Activated T-helper 1 cell treated with anti-CD3 and anti-CD28 coated beads, Interleukin-12 subunit alpha, Interleukin-12 subunit beta, Interleukin-2, Interleukin-4 antibody, amounts not matched to agents 30 ng/mL and 10 ng/mL and 1 ng/mL, durations not matched to agents 14 hours and 24 hours and 36 hours (primary cell): ENCODE data around the gene CSTPP1. TPM values are rescaled to one million over a fixed set of nuclear protein-coding genes. Genes with fewer than 3 reads are reported as not detected.
A peak's percentile ranks its signal among the peaks of the same experiment; 100 is the strongest.

Experiments
- DNase-seq: peaks from one replicate; pipeline ENCODE4 v3.0.0; 2021; ENCODE audit warnings: low spot score
- H3K27ac Mint-ChIP-seq: one replicate; pipeline ENCODE4 v1.8.0; 2021; ENCODE audit warnings: mild to moderate bottlenecking, mixed read lengths
- H3K27me3 Mint-ChIP-seq: one replicate; pipeline ENCODE4 v1.8.0; 2022; ENCODE audit warnings: mild to moderate bottlenecking, moderate library complexity, mixed read lengths; ENCODE audit not compliant: insufficient read depth
- H3K36me3 Mint-ChIP-seq: one replicate; pipeline ENCODE4 v1.8.0; 2021; ENCODE audit warnings: low read depth, mixed read lengths
- H3K4me1 Mint-ChIP-seq: one replicate; pipeline ENCODE4 v1.8.0; 2021; ENCODE audit warnings: low read depth, mixed read lengths
- H3K4me3 Mint-ChIP-seq: one replicate; pipeline ENCODE4 v1.8.0; 2021; ENCODE audit warnings: mild to moderate bottlenecking, moderate library complexity, mixed read lengths
- H3K9me3 Mint-ChIP-seq: one replicate; pipeline ENCODE4 v1.8.0; 2021; ENCODE audit warnings: mixed read lengths
- intact Hi-C: fragments of 100-400 bp; cut with micrococcal nuclease; formaldehyde crosslinking; loops from one replicate; pipeline ENCODE4 v1.15.1; 2024
- total RNA-seq: library from RNA; stranded (reverse); gene quantifications from 2 replicates; pipeline ENCODE4 v1.2.3, GENCODE V29; 2022

CSTPP1 gene
- total RNA-seq, 1 donor from 2014 or later = 16.7 TPM

GRCh38 chr11:47152953-47153950, 216.7 kb downstream of the CSTPP1 start:
- Mint-ChIP-seq H3K4me3 (no peak overlapping the region), H3K9me3 (no peaks in the 10 kb centered on the region), H3K27me3 (peaks cover 3% of the 10 kb centered on the region), H3K36me3 (peaks cover 4% of the 10 kb centered on the region), H3K4me1 (peaks cover 24% of the 10 kb centered on the region), H3K27ac (no peak overlapping the region)
- peak; percentile 32 for DNase-seq
- intact Hi-C loops = loop anchor here (1.0 kb wide), 2 partner anchors 233 to 264 kb away; no protein-coding TSS in a partner anchor

- peaks cover 4% of the 10 kb centered on the region for H3K36me3 Mint-ChIP-seq
Measured at GRCh38 chr11:47154616-47155570, 218.3 kb downstream of the CSTPP1 start.

GRCh38 chr11:47155879-47156278, 219.3 kb downstream of the CSTPP1 start:
- Mint-ChIP-seq H3K9me3 (no peaks in the 10 kb centered on the region), H3K27ac (no peak overlapping the region), H3K36me3 (peaks cover 4% of the 10 kb centered on the region), H3K4me1 (peaks cover 24% of the 10 kb centered on the region), H3K27me3 (no peaks in the 10 kb centered on the region), H3K4me3 (no peak overlapping the region)
- no peak for DNase-seq
- intact Hi-C loops = no loop called here

More at GRCh38 chr11:47154616-47155570, 218.3 kb downstream of the CSTPP1 start:
- H3K4me1 Mint-ChIP-seq = peaks cover 24% of the 10 kb centered on the region
- DNase-seq = no peak
- intact Hi-C loops = no loop called here
- no peaks in the 10 kb centered on the region for H3K9me3 Mint-ChIP-seq
- peak overlapping the region; percentile 46 for H3K27ac Mint-ChIP-seq
- H3K4me3 Mint-ChIP-seq = peak overlapping the region; percentile 20
- H3K27me3 Mint-ChIP-seq = peaks cover 3% of the 10 kb centered on the region

DNA sequence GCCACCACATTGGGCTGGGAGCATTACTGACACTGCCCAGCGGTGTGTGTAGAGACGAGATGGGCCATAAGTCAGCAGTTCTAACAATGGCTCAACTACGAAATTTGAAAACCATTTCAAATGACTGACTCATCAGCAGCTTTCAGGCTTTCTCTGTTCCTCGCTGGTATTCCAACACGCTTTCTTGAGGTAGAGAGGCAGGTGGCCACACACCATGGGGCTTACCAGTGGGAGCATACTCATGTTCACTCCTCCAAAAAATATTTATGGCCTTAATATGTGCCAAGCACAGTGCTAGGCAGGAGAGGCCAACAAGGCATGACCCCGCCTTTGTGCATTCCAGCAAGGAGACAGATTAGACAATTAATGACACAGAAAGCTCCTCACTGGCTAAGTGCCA, 219.8 kb downstream of the CSTPP1 start:
- Mint-ChIP-seq H3K9me3 (no peaks in the 10 kb centered on the region), H3K36me3 (peaks cover 4% of the 10 kb centered on the region), H3K4me3 (no peak overlapping the region), H3K4me1 (peaks cover 24% of the 10 kb centered on the region), H3K27me3 (no peaks in the 10 kb centered on the region), H3K27ac (no peak overlapping the region)
- intact Hi-C loops = no loop called here
- DNase-seq = no peak

DNA sequence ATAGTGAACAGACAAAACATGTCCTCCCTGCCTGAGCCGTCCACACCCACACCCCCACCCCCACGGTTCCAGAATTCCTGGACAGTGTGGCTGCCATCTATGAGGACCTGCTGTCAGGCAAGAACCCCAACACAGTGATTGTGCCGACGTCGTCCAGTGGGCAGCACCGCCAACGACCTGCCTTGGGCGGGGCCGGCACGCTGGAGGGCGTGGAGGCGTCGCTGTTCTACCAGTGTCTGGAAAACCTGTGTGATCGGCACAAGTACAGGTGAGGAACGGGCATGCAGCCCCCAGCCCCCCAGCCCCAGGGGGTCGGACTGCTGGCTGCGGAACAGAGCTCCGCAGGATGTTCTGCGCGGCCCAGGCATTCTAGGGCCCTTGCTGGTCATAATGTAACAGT, 220.4 kb downstream of the CSTPP1 start:
- Mint-ChIP-seq H3K9me3 (no peaks in the 10 kb centered on the region), H3K27ac (no peak overlapping the region), H3K36me3 (peaks cover 4% of the 10 kb centered on the region), H3K4me1 (peaks cover 24% of the 10 kb centered on the region), H3K27me3 (no peaks in the 10 kb centered on the region), H3K4me3 (no peak overlapping the region)
- intact Hi-C loops = no loop called here
- DNase-seq = no peak

DNA sequence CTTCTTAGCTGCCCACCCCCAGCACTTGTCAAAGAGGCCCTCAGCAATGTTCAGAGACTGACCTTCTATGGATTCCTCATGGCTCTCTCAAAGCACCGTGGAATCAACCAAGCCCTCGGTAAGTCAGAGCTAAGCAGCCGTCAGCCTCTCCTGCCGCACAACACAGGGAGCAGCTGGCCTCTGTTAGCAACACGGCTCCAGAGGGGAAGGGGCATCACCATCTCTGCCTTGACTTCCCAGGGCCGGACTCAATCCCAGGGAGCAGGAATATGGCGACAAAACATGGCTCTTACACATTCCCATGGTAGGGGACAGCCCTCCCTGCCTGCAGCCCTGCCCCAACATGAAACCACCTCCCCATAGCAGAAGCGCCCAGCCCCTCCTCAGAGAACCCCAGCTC, 221.2 kb downstream of the CSTPP1 start:
- H3K4me3 Mint-ChIP-seq = no peak overlapping the region
- H3K27ac Mint-ChIP-seq = no peak overlapping the region
- no peaks in the 10 kb centered on the region for H3K9me3 Mint-ChIP-seq
- no peak for DNase-seq
- intact Hi-C loops = no loop called here
- H3K27me3 Mint-ChIP-seq = no peaks in the 10 kb centered on the region
- peaks cover 24% of the 10 kb centered on the region for H3K4me1 Mint-ChIP-seq
- H3K36me3 Mint-ChIP-seq = peaks cover 4% of the 10 kb centered on the region

DNA sequence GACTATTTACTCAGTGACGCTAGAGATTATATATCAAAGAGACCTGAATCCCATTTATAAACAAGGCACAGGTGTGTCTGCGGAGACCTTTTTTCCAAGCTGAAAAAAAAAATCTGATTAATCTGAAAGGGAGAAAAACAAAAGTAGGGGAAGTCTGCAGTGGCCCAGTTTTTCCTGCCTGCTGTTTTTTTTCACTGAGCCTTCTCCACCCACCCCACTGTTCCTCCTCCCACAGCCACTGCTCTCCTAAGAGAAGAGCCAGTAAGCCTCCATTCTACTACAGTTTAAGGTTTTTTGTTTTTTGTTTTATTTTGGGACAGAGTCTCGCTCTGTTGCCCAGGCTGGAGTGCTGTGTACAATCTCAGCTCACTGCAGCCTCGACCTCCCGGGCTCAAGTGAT, 221.7 kb downstream of the CSTPP1 start:
- no peak for DNase-seq
- Mint-ChIP-seq H3K4me3 (no peak overlapping the region), H3K36me3 (peaks cover 4% of the 10 kb centered on the region), H3K4me1 (peaks cover 21% of the 10 kb centered on the region), H3K27ac (no peak overlapping the region), H3K27me3 (no peaks in the 10 kb centered on the region), H3K9me3 (no peaks in the 10 kb centered on the region)
- intact Hi-C loops = no loop called here

DNA sequence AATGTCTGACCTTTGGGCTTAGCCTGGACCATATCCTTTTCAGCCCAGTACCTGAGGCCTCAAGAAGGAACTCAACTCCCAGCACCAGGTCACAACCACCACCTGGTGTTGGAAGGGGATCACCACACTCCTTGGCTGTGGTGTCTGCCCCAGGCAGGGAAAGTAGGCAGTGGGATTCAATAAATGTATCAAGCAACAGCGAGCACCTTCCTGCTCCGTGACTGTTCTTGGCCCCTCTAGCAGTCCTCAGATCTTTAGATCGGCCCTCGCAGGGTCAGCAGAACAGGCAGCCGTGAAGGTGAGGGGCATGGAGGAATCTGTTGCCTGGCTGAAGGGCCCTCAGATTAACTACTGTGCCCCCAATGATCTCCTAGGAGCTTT, 224.2 kb downstream of the CSTPP1 start:
- H3K36me3 Mint-ChIP-seq = peaks cover 5% of the 10 kb centered on the region
- H3K4me3 Mint-ChIP-seq = no peak overlapping the region
- no peaks in the 10 kb centered on the region for H3K4me1 Mint-ChIP-seq
- intact Hi-C loops = loop anchor here (1.0 kb wide), 1 partner anchor 271 kb away; no protein-coding TSS in a partner anchor
- no peaks in the 10 kb centered on the region for H3K9me3 Mint-ChIP-seq
- no peak for DNase-seq
- H3K27me3 Mint-ChIP-seq = no peaks in the 10 kb centered on the region
- H3K27ac Mint-ChIP-seq = no peak overlapping the region

GRCh38 chr11:47161134-47161854, 224.7 kb downstream of the CSTPP1 start:
- peak; percentile 25 for DNase-seq
- H3K27ac Mint-ChIP-seq = no peak overlapping the region
- no peaks in the 10 kb centered on the region for H3K4me1 Mint-ChIP-seq
- peaks cover 5% of the 10 kb centered on the region for H3K36me3 Mint-ChIP-seq
- H3K27me3 Mint-ChIP-seq = no peaks in the 10 kb centered on the region
- intact Hi-C loops = loop anchor here (1.0 kb wide), 1 partner anchor 272 kb away; no protein-coding TSS in a partner anchor
- no peak overlapping the region for H3K4me3 Mint-ChIP-seq
- H3K9me3 Mint-ChIP-seq = no peaks in the 10 kb centered on the region

GRCh38 chr11:47161890-47162289, 225.3 kb downstream of the CSTPP1 start:
- no peak overlapping the region for H3K27ac Mint-ChIP-seq
- no peaks in the 10 kb centered on the region for H3K27me3 Mint-ChIP-seq

GRCh38 chr11:47162426-47162825, 225.9 kb downstream of the CSTPP1 start:
- intact Hi-C loops = no loop called here
- peaks cover 5% of the 10 kb centered on the region for H3K36me3 Mint-ChIP-seq
- H3K4me1 Mint-ChIP-seq = no peaks in the 10 kb centered on the region
- no peak for DNase-seq
- H3K4me3 Mint-ChIP-seq = no peak overlapping the region
- H3K27me3 Mint-ChIP-seq = no peaks in the 10 kb centered on the region
- no peak overlapping the region for H3K27ac Mint-ChIP-seq
- H3K9me3 Mint-ChIP-seq = no peaks in the 10 kb centered on the region

More at GRCh38 chr11:47161890-47162289, 225.3 kb downstream of the CSTPP1 start:
- intact Hi-C loops = loop anchor here (1.0 kb wide), 1 partner anchor 273 kb away; no protein-coding TSS in a partner anchor
- Mint-ChIP-seq H3K4me3 (no peak overlapping the region), H3K4me1 (no peaks in the 10 kb centered on the region), H3K9me3 (no peaks in the 10 kb centered on the region), H3K36me3 (peaks cover 5% of the 10 kb centered on the region)
- no peak for DNase-seq

DNA sequence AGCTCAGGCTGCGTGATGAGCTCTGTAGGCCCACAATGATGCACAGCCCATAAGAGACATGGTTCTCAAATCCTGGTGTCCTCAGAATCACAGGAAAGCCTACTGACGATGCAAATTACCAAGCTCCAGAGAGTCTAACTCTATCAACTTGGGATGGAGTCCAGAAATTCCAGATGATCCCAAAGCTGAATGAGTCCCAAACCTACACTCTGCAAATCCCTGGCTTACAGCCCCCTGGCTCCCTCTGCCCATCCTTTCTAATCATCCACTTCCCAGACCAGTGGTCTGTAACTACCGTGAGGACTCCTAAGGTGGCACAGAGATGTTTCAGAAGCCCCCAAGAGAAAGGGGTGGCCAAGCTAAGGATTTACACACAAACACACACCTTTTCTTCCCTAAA, 226.6 kb downstream of the CSTPP1 start:
- DNase-seq = no peak
- intact Hi-C loops = no loop called here
- no peak overlapping the region for H3K4me3 Mint-ChIP-seq
- no peak overlapping the region for H3K27ac Mint-ChIP-seq
- H3K36me3 Mint-ChIP-seq = peaks cover 12% of the 10 kb centered on the region
- H3K9me3 Mint-ChIP-seq = no peaks in the 10 kb centered on the region
- H3K27me3 Mint-ChIP-seq = no peaks in the 10 kb centered on the region
- H3K4me1 Mint-ChIP-seq = no peaks in the 10 kb centered on the region
